ENCODE results near the gene TRPC5OS.

Gene TRPC5OS

GRCh38 chrX:111875881-111876280, at the start of gene TRPC5OS:
TRPC5OS (plus strand) TSS chrX:111876181; CDS start chrX:111901850, 25,669 bp downstream.
- no peak for DNase-seq (ENCODE audit: low read depth, low spot score)

- no peak for DNase-seq (ENCODE audit: low read depth, low spot score)
These were observed 46.6 kb upstream of the TRPC5OS start for GRCh38 chrX:111829345-111829744.

GRCh38 chrX:111830571-111830970, 45.4 kb upstream of the TRPC5OS start:
- no peak for DNase-seq (ENCODE audit: low read depth, low spot score)

- no peak for DNase-seq (ENCODE audit: low read depth, low spot score)
These were observed 44.6 kb upstream of the TRPC5OS start for GRCh38 chrX:111831343-111831742.

GRCh38 chrX:111837197-111837596, 38.8 kb upstream of the TRPC5OS start:
- DNase-seq (ENCODE audit: low read depth, low spot score), result no peak

GRCh38 chrX:111847491-111848133, 28.4 kb upstream of the TRPC5OS start:
- no peak for DNase-seq (ENCODE audit: low read depth, low spot score)

GRCh38 chrX:111848541-111848940, 27.4 kb upstream of the TRPC5OS start:
- no peak for DNase-seq (ENCODE audit: low read depth, low spot score)

- no peak for DNase-seq (ENCODE audit: low read depth, low spot score)
These were observed 25.0 kb upstream of the TRPC5OS start for GRCh38 chrX:111850975-111851374.

GRCh38 chrX:111854556-111855490, 21.2 kb upstream of the TRPC5OS start:
- DNase-seq (ENCODE audit: low read depth, low spot score), result no peak

- DNase-seq (ENCODE audit: low read depth, low spot score), result no peak
These were observed 18.4 kb upstream of the TRPC5OS start for GRCh38 chrX:111857534-111858060.

GRCh38 chrX:111861605-111862004, 14.4 kb upstream of the TRPC5OS start:
- no peak for DNase-seq (ENCODE audit: low read depth, low spot score)

- DNase-seq (ENCODE audit: low read depth, low spot score), result no peak
These were observed 8.7 kb upstream of the TRPC5OS start for GRCh38 chrX:111867236-111867635.

- no peak for DNase-seq (ENCODE audit: low read depth, low spot score)
These were observed 7.0 kb upstream of the TRPC5OS start for GRCh38 chrX:111868726-111869638.

- no peak for DNase-seq (ENCODE audit: low read depth, low spot score)
These were observed 6.3 kb upstream of the TRPC5OS start for GRCh38 chrX:111869639-111870034.

GRCh38 chrX:111874241-111874640, 1.7 kb upstream of the TRPC5OS start:
- no peak for DNase-seq (ENCODE audit: low read depth, low spot score)

GRCh38 chrX:111876646-111877045, 665 bp downstream of the TRPC5OS start:
- DNase-seq (ENCODE audit: low read depth, low spot score), result no peak

GRCh38 chrX:111877681-111878080, 1.7 kb downstream of the TRPC5OS start:
- no peak for DNase-seq (ENCODE audit: low read depth, low spot score)

GRCh38 chrX:111880735-111881134, 4.8 kb downstream of the TRPC5OS start:
- DNase-seq (ENCODE audit: low read depth, low spot score), result no peak

GRCh38 chrX:111881715-111882114, 5.7 kb downstream of the TRPC5OS start:
- no peak for DNase-seq (ENCODE audit: low read depth, low spot score)

- DNase-seq (ENCODE audit: low read depth, low spot score), result no peak
These were observed 10.7 kb downstream of the TRPC5OS start for GRCh38 chrX:111886678-111887077.

GRCh38 chrX:111888600-111888999, 12.6 kb downstream of the TRPC5OS start:
- DNase-seq (ENCODE audit: low read depth, low spot score), result no peak

- DNase-seq (ENCODE audit: low read depth, low spot score), result no peak
These were observed 16.4 kb downstream of the TRPC5OS start for GRCh38 chrX:111892375-111892774.

All from brain pericyte (primary cell).